B cell (primary cell): ENCODE measurements around the gene GATM. TPM values are rescaled to one million over a fixed set of nuclear protein-coding genes. Genes with fewer than 3 reads are reported as not detected.

ENCODE experiments used
- ATAC-seq: fragments of 200-7000 bp; cut with Tn5 transposase; one replicate; pipeline ENCODE4 v1.10.0; 2021; ENCODE audit warnings: low read depth, mild to moderate bottlenecking, moderate number of reproducible peaks, moderate library complexity
- CTCF ChIA-PET: fragments of 350-600 bp; sonication (Branson Sonifier 250); formaldehyde crosslinking; loops from one replicate; lab custom pipeline; 2021; ENCODE audit warnings: antibody characterized with exemption, inconsistent platforms; lab: Charles Lee
- POLR2A ChIA-PET: fragments of 350-600 bp; sonication (Branson Sonifier 250); formaldehyde crosslinking; loops from one replicate; lab custom pipeline; 2021; ENCODE audit warnings: antibody characterized with exemption; lab: Charles Lee
- DNase-seq: peaks from one replicate; pipeline ENCODE4 v3.0.0; 2013
- H2AFZ ChIP-seq: 2 replicates; pipeline ENCODE4 v1.6.1; 2012; ENCODE audit warnings: mild to moderate bottlenecking, low read depth, low read length; ENCODE audit not compliant: insufficient read depth, poor library complexity, severe bottlenecking
- H3K27ac ChIP-seq, 2 donors: 1 replicate in 1 of 2; 2 replicates in 1 of 2; pipeline ENCODE4 v1.5.1; 2012 to 2013; ENCODE audit warnings: low read length in 2 of 2, mild to moderate bottlenecking in 2 of 2, moderate library complexity in 1 of 2
- H3K27me3 ChIP-seq, 4 experiments: fragments of 200-600 bp in 1 of 4; sonication (generic) in 1 of 4; replicated peaks in 1 of 4; 1 replicate in 2 of 4; 2 replicates in 2 of 4; pipeline versions ENCODE4 v1.6.1 to v1.7.0; 2013 to 2016; ENCODE audit warnings: low read length in 3 of 4, mild to moderate bottlenecking in 2 of 4, mixed read lengths in 1 of 4, moderate library complexity in 1 of 4; ENCODE audit not compliant: insufficient read depth in 4 of 4, control insufficient read depth in 3 of 4; ENCODE audit errors: control extremely low read depth in 1 of 4
- H3K36me3 ChIP-seq, 2 experiments: replicated peaks in 1 of 2; 1 replicate in 1 of 2; 2 replicates in 1 of 2; pipeline versions ENCODE4 v1.6.1 to v1.7.1; 2013; ENCODE audit warnings: low read length in 1 of 2; ENCODE audit not compliant: insufficient read depth in 2 of 2, control insufficient read depth in 1 of 2; ENCODE audit errors: control extremely low read depth in 1 of 2, extremely low read depth in 1 of 2
- H3K4me1 ChIP-seq, 2 donors: fragments of 200-600 bp in 1 of 2; sonication (generic) in 1 of 2; 1 replicate in 1 of 2; 2 replicates in 1 of 2; pipeline versions ENCODE4 v1.5.1 to v1.6.1; 2013 to 2017; ENCODE audit warnings: low read length in 2 of 2; ENCODE audit not compliant: control insufficient read depth in 2 of 2, insufficient read depth in 2 of 2
- H3K4me2 ChIP-seq: replicated peaks from 2 replicates; pipeline ENCODE3; 2012; ENCODE audit warnings: mild to moderate bottlenecking, low read depth, low read length; ENCODE audit not compliant: poor library complexity, severe bottlenecking
- H3K4me3 ChIP-seq, 5 experiments: fragments of 200-600 bp in 1 of 5; sonication (generic) in 1 of 5; 1 replicate in 3 of 5; 2 replicates in 2 of 5; pipeline versions ENCODE4 v1.5.1 to v1.7.0; 2011 to 2016; ENCODE audit warnings: low read length in 4 of 5, mild to moderate bottlenecking in 4 of 5, low read depth in 2 of 5, control low read depth in 1 of 5, moderate library complexity in 1 of 5; ENCODE audit not compliant: insufficient read depth in 1 of 5; ENCODE audit errors: control extremely low read depth in 1 of 5, extremely low read depth in 1 of 5
- H3K79me2 ChIP-seq: fragments of 200-600 bp; sonication (generic); one replicate; pipeline ENCODE4 v1.6.0; 2016; ENCODE audit warnings: low read length; ENCODE audit not compliant: control insufficient read depth, insufficient read depth
- H3K9ac ChIP-seq: fragments of 200-600 bp; sonication (generic); 2 replicates; pipeline ENCODE4 v1.6.1; 2017; ENCODE audit warnings: mild to moderate bottlenecking, low read length, moderate library complexity
- H3K9me3 ChIP-seq, 3 donors: one replicate each; pipeline versions ENCODE4 v1.6.1 to v1.7.1; 2013; ENCODE audit warnings: low read length in 2 of 3; ENCODE audit not compliant: control insufficient read depth in 2 of 3, insufficient read depth in 1 of 3; ENCODE audit errors: control extremely low read depth in 1 of 3
- H4K20me1 ChIP-seq: 2 replicates; pipeline ENCODE4 v1.6.0; 2012; ENCODE audit warnings: mild to moderate bottlenecking, low read length; ENCODE audit not compliant: insufficient read depth, control insufficient read depth, poor library complexity, severe bottlenecking
- H3K27ac Mint-ChIP-seq: one replicate; pipeline ENCODE4 v1.8.0; 2021; ENCODE audit warnings: mixed read lengths
- H3K27me3 Mint-ChIP-seq: one replicate; pipeline ENCODE4 v1.8.0; 2021; ENCODE audit warnings: mixed read lengths
- H3K4me1 Mint-ChIP-seq: one replicate; pipeline ENCODE4 v1.8.0; 2021; ENCODE audit warnings: mixed read lengths
- H3K4me3 Mint-ChIP-seq: one replicate; pipeline ENCODE4 v1.8.0; 2021; ENCODE audit warnings: mixed read lengths
- H3K9me3 Mint-ChIP-seq: one replicate; pipeline ENCODE4 v1.8.0; 2022; ENCODE audit warnings: mixed read lengths; ENCODE audit not compliant: insufficient read depth
- CTCF ChIP-seq: fragments of 200-600 bp; IDR thresholded peaks from one replicate; pipeline ENCODE4 v1.8.0; 2022; ENCODE audit warnings: antibody characterized with exemption, mild to moderate bottlenecking
- EZH2 ChIP-seq: IDR thresholded peaks from 2 replicates; pipeline ENCODE4 v1.6.1; 2012; ENCODE audit warnings: borderline replicate concordance, low read depth, mild to moderate bottlenecking, moderate library complexity, low read length; ENCODE audit not compliant: insufficient read depth, poor library complexity, severe bottlenecking
- WGBS: methylation state at CpG from one replicate; pipeline ENCODE4 v1.1.5; 2013; ENCODE audit warnings: missing lambda C conversion rate; ENCODE audit not compliant: insufficient coverage; 5-methylcytosine and 5-hydroxymethylcytosine counted together
- intact Hi-C: fragments of 100-400 bp; cut with micrococcal nuclease; formaldehyde crosslinking; loops from one replicate; pipeline ENCODE4 v1.10.0; 2022
- polyA plus RNA-seq: library from polyadenylated mRNA; depleted of rRNA; stranded (reverse); fragments of >200 nt; gene quantifications from 2 replicates; pipeline ENCODE4 v1.2.3, GENCODE V29; 2012
- total RNA-seq, 2 donors: library from RNA; stranded (reverse); fragments of 120-200 nt in 1 of 2; gene quantifications; 1 replicate in 1 of 2; 2 replicates in 1 of 2; pipeline versions ENCODE4 v1.2.3 to v1.2.4, GENCODE V29; 2013 to 2022

GATM gene
- total and polyA plus RNA-seq, 2 donors (not counting 1 experiment from before 2014, with no cell fraction given), result 9.6 to 18.2 TPM

DNA sequence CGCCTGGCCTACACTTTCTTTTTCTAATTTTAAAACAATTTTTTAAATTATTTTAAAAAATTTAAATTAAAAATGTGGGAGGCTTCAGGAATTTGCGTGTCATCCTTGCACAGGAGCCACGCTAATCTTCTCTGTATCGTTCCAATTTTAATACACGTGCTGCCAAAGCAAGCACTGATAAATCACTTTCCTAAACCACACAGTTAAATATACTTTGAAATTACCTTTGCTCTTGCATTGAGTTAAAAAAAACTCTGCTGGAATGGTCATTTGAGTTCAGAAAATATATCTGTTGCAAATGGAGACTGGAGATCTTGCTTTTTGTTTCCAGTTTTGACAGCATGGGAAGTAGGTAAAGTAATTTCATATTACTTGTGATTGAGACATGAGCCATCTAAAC, 23.6 kb downstream of the GATM start:
- Histone ChIP-seq H3K79me2 (no peaks in the 10 kb centered on the region), H3K27ac (no peak overlapping the region), H3K36me3 (peaks cover 0 to 4% of the 10 kb centered on the region in 2 experiments), H3K9me3 (no peaks in the 10 kb centered on the region), H3K4me2 (no peak overlapping the region), H4K20me1 (no peaks in the 10 kb centered on the region), H3K4me3 (no peak overlapping the region), H3K4me1 (no peaks in the 10 kb centered on the region), H3K27me3 (peaks cover 0 to 4% (median 0%) of the 10 kb centered on the region in 4 experiments), H2AFZ (no peak overlapping the region), H3K9ac (no peak overlapping the region)
- Mint-ChIP-seq H3K4me1 (no peaks in the 10 kb centered on the region), H3K27me3 (peaks cover 7% of the 10 kb centered on the region), H3K4me3 (no peak overlapping the region), H3K27ac (no peak overlapping the region), H3K9me3 (no peaks in the 10 kb centered on the region)
- CTCF ChIA-PET, result no interaction called here
- ATAC-seq (no peak), DNase-seq (no peak)
- WGBS, result no CpG with 5 or more reads among the region's 5 CpGs
- intact Hi-C loops, result no loop called here
- no peak for TF ChIP-seq EZH2
- TF ChIP-seq CTCF, result no peak
- POLR2A ChIA-PET, result no interaction called here

GRCh38 chr15:45351227-45351626, 27.1 kb downstream of the GATM start:
- DNase-seq (no peak), ATAC-seq (no peak)
- CTCF ChIA-PET, result no interaction called here
- H3K27me3 Mint-ChIP-seq, result peaks cover 35% of the 10 kb centered on the region
- H3K9me3 Mint-ChIP-seq, result no peaks in the 10 kb centered on the region
- peaks cover 0 to 14% (median 7%) of the 10 kb centered on the region in 4 experiments for H3K27me3 ChIP-seq
- H3K79me2 ChIP-seq, result no peaks in the 10 kb centered on the region
- POLR2A ChIA-PET, result no interaction called here
- TF ChIP-seq EZH2, result no peak
- no peak for TF ChIP-seq CTCF
- intact Hi-C loops, result no loop called here
- H3K4me3 ChIP-seq, result no peak overlapping the region
- H3K9ac ChIP-seq, result no peak overlapping the region
- no peaks in the 10 kb centered on the region for H3K9me3 ChIP-seq
- no peak overlapping the region for H3K27ac Mint-ChIP-seq
- H3K4me2 ChIP-seq, result no peak overlapping the region
- no peak overlapping the region for H3K27ac ChIP-seq
- no peaks in the 10 kb centered on the region for H3K36me3 ChIP-seq
- H3K4me1 ChIP-seq, result no peaks in the 10 kb centered on the region
- H3K4me3 Mint-ChIP-seq, result no peak overlapping the region
- no peaks in the 10 kb centered on the region for H3K4me1 Mint-ChIP-seq
- WGBS, result no CpG with 5 or more reads among the region's 2 CpGs
- H4K20me1 ChIP-seq, result no peaks in the 10 kb centered on the region
- no peak overlapping the region for H2AFZ ChIP-seq
